Stimulated activated CD4-positive, alpha-beta T cell treated with anti-CD3 and anti-CD28 coated beads, TNF-alpha, amount 100 ng/mL, for 1 hour (primary cell): ENCODE measurements around the gene USP2.

Source experiments
- DNase-seq, 3 donors: peaks; one replicate each; pipeline ENCODE4 v3.0.0-alpha.2; 2020; ENCODE audit warnings: low read depth in 3 of 3, low spot score in 1 of 3

The USP2 gene

DNA sequence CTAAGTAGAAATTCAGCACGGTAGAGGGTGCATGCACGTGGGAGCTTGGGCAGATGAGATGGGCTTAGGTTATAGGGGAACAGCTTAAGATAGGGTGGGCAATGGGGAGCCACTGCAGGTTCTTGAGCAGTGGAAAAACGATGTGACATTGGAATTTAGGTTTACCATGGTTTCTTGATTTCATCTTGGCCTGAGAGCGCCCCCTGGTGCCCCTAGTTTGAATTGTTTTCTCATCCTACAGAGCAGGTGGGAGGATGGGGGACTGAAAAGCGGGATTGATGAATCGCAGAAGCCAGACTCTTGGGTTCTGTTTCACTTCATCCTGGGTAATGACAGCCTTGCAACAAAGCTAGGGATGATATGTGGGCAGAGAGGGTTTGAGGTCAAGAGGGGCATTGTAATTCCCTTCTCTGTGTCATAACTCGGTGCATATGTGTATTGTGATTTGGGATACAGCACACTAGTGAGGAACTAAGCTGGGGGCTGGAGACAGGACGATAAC is 57.9 kb downstream of the USP2 start:
- peak in 2 of 3 donors; percentile 62 to 67 for DNase-seq

DNA sequence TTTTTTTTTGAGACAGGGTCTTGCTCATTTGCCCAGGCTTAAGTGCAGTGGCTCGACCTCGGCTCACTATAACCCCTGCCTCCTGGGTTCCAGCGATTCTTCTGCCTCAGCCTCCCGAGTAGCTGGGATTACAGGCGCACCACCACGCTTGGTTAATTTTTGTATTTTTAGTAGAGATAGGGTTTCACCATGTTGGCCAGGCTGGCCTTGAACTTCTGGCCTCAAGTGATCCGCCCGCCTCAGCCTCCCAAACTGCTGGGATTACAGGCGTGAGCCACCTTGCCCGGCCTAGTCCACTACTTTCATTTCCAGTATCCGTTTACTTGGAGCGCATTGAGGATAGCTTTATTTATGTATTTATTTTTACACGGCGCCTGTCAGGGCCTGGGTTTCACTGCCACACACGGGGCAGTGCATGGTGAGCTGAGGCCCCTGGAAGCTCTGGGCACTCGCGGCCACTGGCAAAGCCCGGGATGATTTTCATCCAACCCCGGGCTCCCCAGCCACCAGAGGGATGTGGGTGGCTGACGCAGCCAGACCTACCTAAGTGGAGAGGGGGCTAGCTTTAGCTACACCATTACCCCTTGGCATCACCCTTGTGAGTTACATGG is 58.5 kb downstream of the USP2 start:
- no peak for DNase-seq

GRCh38 chr11:119322360-119322739 is 59.1 kb downstream of the USP2 start:
- no peak for DNase-seq

DNA sequence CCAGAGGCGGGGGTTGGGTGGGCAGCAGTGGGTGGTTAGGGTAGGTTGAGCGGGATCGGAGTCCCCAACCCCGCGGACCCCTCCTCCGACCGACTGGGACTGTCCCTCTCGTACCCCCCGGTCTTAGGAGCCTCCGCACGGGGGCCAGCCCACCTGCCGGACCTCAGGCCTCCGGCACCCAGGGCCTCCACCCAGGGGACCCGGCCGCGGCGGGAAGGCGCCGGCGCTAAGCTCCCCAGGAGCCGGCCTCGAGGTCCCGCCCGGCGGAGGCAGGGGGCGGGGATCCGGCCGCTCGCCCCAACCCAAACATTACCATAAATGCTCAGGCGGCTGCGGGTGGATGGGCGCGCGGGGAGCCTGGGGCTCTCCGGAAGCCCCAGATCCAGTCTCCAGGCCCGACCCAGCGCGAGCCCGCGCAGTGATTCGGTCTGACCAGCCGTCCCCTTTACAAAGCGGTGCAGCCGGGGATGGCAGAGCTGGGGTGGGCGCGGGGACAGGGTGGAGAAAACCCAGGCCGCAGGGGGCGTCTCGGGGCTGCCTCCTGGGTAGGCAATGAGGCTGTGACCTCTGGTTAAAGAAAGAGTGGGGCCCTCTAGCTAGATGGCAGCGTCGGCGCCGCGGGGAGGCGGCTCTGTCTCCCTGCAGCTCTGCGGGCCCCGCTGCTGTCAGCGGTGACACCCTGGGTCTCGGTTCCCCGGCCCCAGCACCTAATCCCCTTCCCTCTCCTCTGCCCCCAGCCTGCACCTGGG is 60.5 kb downstream of the USP2 start:
- DNase-seq, result no peak

DNA sequence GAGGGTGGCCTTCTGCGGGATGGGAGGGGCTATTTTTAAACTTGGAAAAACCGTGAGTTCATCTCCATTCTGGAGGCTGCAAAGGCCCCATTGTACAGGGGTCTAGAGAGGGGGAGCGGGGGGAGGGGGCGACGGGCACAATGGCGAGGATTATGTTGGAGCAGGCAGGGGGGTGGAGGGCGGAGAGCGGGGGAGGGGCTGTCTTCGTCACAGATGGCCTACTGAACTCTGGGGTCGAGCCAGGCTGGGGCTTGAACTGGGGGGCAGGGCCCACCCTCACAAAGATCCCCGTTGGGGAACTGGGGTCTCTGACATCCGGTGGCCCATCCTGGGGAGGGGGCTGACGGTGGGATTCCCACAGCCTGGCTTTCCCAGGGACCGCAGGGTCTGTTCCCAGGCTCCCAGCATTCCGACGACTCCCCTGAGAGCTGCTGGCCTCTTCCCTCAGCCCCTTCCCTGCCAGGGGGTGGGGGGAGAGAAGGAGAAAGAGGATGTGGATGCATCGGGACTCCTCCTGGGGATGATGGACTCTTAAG is 61.2 kb downstream of the USP2 start:
- DNase-seq, result no peak

- no peak for DNase-seq
These were observed 61.7 kb downstream of the USP2 start for GRCh38 chr11:119319700-119320239.

GRCh38 chr11:119319136-119319699 is 62.3 kb downstream of the USP2 start:
- DNase-seq, result no peak

DNA sequence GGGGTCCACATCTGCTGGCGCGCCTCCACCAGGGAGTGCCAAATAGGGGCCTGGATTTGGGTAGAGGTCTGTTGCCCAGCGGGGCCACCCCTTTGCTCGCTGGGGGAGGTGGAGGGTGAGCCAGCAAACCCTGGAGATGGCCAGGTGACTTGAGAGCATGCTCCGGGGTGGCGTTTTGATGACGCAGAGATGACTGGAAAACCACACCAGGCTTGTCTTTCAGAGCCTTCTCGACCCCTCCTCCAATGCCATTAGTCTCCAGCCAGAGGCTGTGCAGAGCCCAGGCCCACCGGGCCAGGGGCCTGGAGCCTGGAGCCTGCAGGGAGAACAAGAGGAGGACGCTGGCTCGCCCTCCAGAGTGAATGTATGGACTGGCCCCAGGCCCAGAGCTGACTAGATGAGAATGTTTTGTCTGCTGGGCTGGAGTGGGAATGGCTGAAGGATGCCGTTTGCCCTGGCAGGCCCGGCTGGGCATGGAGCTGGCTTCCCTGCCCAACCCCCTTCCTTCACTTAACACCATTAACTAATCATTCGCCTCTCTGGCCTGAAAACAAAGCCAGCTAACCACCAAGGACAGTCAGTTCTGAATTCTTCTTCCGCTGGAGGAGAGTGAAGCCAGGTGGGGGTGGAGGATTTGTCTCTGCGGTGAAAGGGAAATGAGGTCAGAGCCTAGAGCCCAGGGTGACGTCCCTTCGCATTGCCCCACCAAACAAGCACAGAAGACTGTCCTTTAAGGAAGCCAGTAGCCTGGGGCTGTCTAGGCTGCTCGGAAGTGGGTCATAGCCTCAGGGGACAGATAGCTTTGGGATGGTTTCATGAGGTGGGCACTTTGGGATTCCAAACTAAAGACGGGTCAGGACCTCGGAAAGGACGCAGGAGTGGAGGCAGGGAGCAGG is 63.0 kb downstream of the USP2 start:
- DNase-seq, result no peak

- DNase-seq, result no peak
These were observed 63.8 kb downstream of the USP2 start for GRCh38 chr11:119317592-119318239.

GRCh38 chr11:119316729-119317591 is 64.5 kb downstream of the USP2 start, which contains the start of gene MCAM:
Gene MCAM (minus strand): TSS chr11:119317130. CDS start chr11:119317101, 29 bp downstream.
- no peak for DNase-seq

DNA sequence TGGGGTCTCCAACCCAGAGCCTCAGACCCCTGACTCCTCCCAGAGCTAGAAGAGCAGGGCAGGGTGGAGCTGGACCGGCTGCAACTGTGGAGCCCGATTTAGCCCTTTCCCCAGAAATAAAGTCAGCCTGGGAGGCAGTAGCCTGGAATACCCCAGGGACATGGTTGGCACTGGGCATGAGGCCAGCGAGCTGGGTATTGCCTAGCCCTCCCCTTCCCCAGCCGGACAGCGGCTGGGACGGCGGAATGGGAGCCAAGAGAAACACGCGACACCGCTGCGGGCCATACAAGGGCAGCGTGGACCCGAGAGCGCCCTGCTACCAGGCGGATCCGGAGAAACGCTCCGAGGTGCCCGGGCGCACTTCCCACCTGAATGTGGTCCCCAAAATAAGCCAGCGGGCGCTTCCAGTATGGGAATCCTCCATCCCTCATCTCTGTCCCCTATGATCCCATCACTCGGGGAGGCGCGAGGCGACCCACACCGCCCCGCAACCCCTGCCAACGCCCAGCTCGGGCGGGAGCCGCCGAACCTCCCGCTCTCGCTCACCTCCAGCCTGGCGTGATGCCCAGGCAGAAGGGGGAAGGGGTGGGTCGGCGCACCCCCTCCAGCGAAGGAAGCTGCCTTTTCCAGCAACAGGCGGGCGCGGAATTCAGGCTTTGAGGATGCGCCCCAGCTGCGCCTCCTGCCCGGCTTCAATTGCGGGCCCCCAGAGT is 65.3 kb downstream of the USP2 start:
- DNase-seq, result no peak

GRCh38 chr11:119315131-119316015 is 66.1 kb downstream of the USP2 start:
- no peak for DNase-seq

GRCh38 chr11:119314726-119315125 is 66.8 kb downstream of the USP2 start:
- no peak for DNase-seq

DNA sequence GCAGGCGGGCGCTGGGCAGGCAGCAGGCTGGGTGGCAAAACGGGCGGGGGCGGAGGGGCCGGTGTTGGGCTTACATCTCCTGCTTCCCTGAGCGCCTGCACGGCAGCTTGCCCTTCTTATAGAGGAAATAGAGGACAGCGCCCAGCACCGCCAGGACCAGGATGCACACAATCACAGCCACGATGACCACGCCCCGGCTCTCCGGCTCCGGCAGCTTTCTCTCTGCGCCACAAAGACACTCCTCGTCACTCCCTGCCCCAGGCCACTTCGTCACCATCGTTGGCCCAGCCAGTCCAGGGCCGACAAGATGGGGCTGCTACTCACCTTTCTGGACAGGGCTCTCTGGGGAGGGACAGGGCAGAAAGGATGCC is 70.8 kb downstream of the USP2 start:
- no peak for DNase-seq

DNA sequence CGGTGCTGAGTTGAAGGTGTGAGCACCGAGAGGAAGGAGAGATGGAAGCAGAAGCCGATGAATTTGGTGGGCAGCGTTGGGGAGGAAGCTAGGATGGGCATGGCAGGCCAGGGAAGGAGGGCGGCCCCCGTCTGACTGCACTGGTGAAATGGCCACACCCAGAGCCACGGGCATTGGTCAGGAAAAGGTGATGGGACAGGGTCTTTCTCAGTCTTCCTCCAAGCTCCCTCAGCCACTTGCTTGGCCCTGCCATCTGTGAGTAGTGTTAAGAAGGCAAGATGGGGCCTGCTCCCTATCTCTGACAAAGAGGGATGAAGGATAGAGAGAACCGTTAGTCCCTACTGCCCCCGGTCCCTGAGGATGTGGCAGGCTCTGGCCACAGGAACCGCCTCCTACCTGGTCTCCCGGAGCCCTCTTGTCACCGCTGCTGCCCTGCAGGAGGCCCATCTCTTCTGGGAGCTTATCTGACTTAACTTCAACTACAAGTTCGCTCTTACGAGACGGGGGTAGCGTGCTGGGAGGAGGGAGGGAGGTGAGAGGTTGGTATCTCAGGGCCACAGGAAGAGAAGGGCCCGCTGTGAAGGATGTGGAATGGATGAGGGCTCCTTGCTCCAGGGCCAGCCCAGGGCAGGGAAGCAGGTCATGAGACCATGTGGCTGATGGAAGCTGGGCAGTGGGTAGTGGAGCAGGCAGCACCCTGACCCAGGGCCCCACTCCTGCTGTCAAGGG is 71.4 kb downstream of the USP2 start:
- DNase-seq, result no peak

DNA sequence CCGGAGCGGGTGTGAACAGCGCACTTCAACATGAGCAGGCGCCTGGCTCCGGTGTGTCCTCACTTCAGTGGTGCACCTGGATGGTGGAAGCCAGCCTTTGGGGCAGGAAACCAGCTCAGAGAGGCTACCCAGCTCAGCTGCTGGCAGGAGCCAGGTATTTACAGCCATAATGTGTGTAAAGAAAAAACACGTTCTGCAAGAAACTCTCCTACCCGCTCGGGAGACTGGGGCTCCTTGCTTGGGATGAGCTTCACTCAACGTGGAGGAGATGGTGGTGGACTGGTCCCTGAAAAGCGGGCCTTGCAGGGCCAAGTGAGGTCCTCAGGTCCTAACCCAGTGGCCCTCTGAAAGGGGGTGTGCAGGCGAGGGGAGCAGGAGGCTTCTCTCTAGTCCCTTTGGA is 72.1 kb downstream of the USP2 start:
- DNase-seq, result no peak

- DNase-seq, result no peak
These were observed 73.5 kb downstream of the USP2 start for GRCh38 chr11:119307974-119308373.
